Choroid plexus epithelial cell (primary cell): ENCODE data around the gene SERTM1.

ENCODE experiments used
- DNase-seq: peaks from one replicate; pipeline ENCODE4 v3.0.0-alpha.2; 2010; ENCODE audit warnings: low read depth
- H3K4me3 ChIP-seq: 2 replicates; pipeline ENCODE4 v1.5.1; 2011; ENCODE audit warnings: low read depth, mild to moderate bottlenecking, control low read depth, low read length, moderate library complexity
- CTCF ChIP-seq: conservative IDR thresholded peaks from 2 replicates; pipeline ENCODE4 v1.5.1; 2011; ENCODE audit warnings: low read depth, mild to moderate bottlenecking, control low read depth, inconsistent platforms, low read length, moderate library complexity

SERTM1 gene

GRCh38 chr13:36717966-36718545, 44.2 kb downstream of the SERTM1 start:
- DNase-seq, result peak; percentile 19
- TF ChIP-seq CTCF, result no peak
- no peak overlapping the region for H3K4me3 ChIP-seq

DNA sequence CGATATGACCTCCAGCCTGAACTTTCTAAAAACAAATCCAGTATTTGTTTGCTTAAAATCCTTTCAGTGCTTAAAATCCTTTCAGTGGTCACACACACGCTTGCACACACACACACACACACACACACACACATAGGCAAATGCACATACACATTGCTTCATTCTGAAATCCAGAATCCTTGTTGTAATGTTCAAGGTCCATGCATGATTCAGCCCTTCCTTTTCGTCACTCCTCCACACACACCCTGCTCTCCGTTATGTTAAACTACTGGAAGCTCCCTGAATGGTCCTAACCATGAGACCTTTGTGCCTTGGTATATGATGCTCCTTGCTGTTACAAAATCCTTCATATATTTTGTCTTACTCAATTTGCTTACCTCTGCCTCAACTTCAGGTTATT, 44.9 kb downstream of the SERTM1 start:
- TF ChIP-seq CTCF, result no peak
- H3K4me3 ChIP-seq, result no peak overlapping the region
- DNase-seq, result no peak

- H3K4me3 ChIP-seq, result no peak overlapping the region
- no peak for TF ChIP-seq CTCF
- no peak for DNase-seq
These were observed 50.3 kb downstream of the SERTM1 start for GRCh38 chr13:36724141-36724540.

- H3K4me3 ChIP-seq, result no peak overlapping the region
- TF ChIP-seq CTCF, result no peak
- no peak for DNase-seq
These were observed 52.1 kb downstream of the SERTM1 start for GRCh38 chr13:36725936-36726335.

GRCh38 chr13:36728006-36728405, 54.2 kb downstream of the SERTM1 start:
- H3K4me3 ChIP-seq, result no peak overlapping the region
- no peak for DNase-seq
- TF ChIP-seq CTCF, result no peak

DNA sequence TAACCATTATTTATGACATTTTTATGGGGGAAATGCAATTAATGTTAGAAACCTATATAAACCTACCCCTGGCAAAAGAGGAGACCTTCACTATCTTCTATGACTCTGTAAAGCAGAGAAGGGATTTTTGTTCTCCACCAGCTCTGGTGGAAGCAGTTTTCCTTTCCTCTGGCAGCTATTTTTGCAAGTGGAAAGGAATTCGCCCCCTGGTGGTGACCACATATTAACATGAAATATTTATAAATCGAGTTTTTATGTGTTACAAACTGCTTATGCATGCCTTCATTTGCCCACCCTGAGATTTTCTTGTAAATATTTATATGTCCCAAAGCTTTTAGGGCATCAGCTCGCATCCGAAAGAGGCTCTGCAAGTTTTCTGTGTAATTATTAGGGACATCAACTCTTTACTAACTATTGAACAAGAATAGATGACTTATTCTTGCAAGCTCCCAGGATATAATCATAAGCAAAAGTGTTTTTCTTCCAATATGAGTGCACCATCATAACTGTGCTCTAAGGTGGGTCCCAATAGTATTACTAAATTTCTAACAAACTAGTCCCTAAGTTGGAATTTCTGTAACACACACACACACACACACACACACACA, 62.4 kb downstream of the SERTM1 start:
- no peak overlapping the region for H3K4me3 ChIP-seq
- DNase-seq, result peak; percentile 82
- TF ChIP-seq CTCF, result peak; percentile 80

GRCh38 chr13:36737524-36738083, 63.8 kb downstream of the SERTM1 start:
- TF ChIP-seq CTCF, result no peak
- no peak for DNase-seq
- no peak overlapping the region for H3K4me3 ChIP-seq
